ENCODE measurements around the gene SEMG1.

- no peak for TF ChIP-seq EP300 (IDR thresholded peaks at IDR 0.05)
- TF ChIP-seq CTCF (IDR thresholded peaks at IDR 0.05), result no peak
- TF ChIP-seq POLR2A (IDR thresholded peaks at IDR 0.05), result no peak
These were observed 19.5 kb downstream of the SEMG1 start for GRCh38 chr20:45226287-45226686.
